Measurements from ENCODE around the gene SATB2.

The SATB2 gene

GRCh38 chr2:199452260-199452990, 5.3 kb downstream of the SATB2 start:
- no peak overlapping the region for H3K4me3 ChIP-seq (ENCODE audit: low read depth in 1 of 2, low read length in 2 of 2)
- H3K27me3 ChIP-seq (ENCODE audit: control insufficient read depth in 1 of 2, insufficient read depth in 2 of 2, low read length in 2 of 2), result peaks cover 26 to 41% of the 10 kb centered on the region in 2 donors
- H3K9me3 ChIP-seq (ENCODE audit: control insufficient read depth in 1 of 2, low read length in 2 of 2), result no peaks in the 10 kb centered on the region
- no peak overlapping the region for H3K9ac ChIP-seq (ENCODE audit: low read depth in 1 of 2, low read length in 2 of 2)
- no peak overlapping the region for H3K27ac ChIP-seq (ENCODE audit: low read depth, low read length)
- H3K36me3 ChIP-seq (ENCODE audit: control insufficient read depth in 1 of 2, insufficient read depth in 2 of 2, low read length in 2 of 2), result no peaks in the 10 kb centered on the region
- H3K4me1 ChIP-seq (ENCODE audit: control insufficient read depth in 1 of 2, insufficient read depth in 2 of 2, low read length in 2 of 2), result peaks cover 13 to 19% of the 10 kb centered on the region in 2 donors

GRCh38 chr2:199449956-199450355, 7.8 kb downstream of the SATB2 start:
- Histone ChIP-seq H3K36me3 (ENCODE audit: control insufficient read depth in 1 of 2, insufficient read depth in 2 of 2, low read length in 2 of 2) (no peaks in the 10 kb centered on the region), H3K9ac (ENCODE audit: low read depth in 1 of 2, low read length in 2 of 2) (no peak overlapping the region), H3K9me3 (ENCODE audit: control insufficient read depth in 1 of 2, low read length in 2 of 2) (no peaks in the 10 kb centered on the region), H3K27ac (ENCODE audit: low read depth, low read length) (no peak overlapping the region), H3K4me1 (ENCODE audit: control insufficient read depth in 1 of 2, insufficient read depth in 2 of 2, low read length in 2 of 2) (no peaks in the 10 kb centered on the region), H3K4me3 (ENCODE audit: low read depth in 1 of 2, low read length in 2 of 2) (no peak overlapping the region), H3K27me3 (ENCODE audit: control insufficient read depth in 1 of 2, insufficient read depth in 2 of 2, low read length in 2 of 2) (peaks cover 8 to 22% of the 10 kb centered on the region in 2 donors)

GRCh38 chr2:199449455-199449854, 8.3 kb downstream of the SATB2 start:
- Histone ChIP-seq H3K27me3 (ENCODE audit: control insufficient read depth in 1 of 2, insufficient read depth in 2 of 2, low read length in 2 of 2) (peaks cover 8 to 17% of the 10 kb centered on the region in 2 donors), H3K9me3 (ENCODE audit: control insufficient read depth in 1 of 2, low read length in 2 of 2) (no peaks in the 10 kb centered on the region), H3K27ac (ENCODE audit: low read depth, low read length) (no peak overlapping the region), H3K36me3 (ENCODE audit: control insufficient read depth in 1 of 2, insufficient read depth in 2 of 2, low read length in 2 of 2) (no peaks in the 10 kb centered on the region), H3K4me3 (ENCODE audit: low read depth in 1 of 2, low read length in 2 of 2) (no peak overlapping the region), H3K9ac (ENCODE audit: low read depth in 1 of 2, low read length in 2 of 2) (no peak overlapping the region), H3K4me1 (ENCODE audit: control insufficient read depth in 1 of 2, insufficient read depth in 2 of 2, low read length in 2 of 2) (no peaks in the 10 kb centered on the region)

GRCh38 chr2:199446996-199447576, 10.7 kb downstream of the SATB2 start:
- Histone ChIP-seq H3K9ac (ENCODE audit: low read depth in 1 of 2, low read length in 2 of 2) (no peak overlapping the region), H3K36me3 (ENCODE audit: control insufficient read depth in 1 of 2, insufficient read depth in 2 of 2, low read length in 2 of 2) (no peaks in the 10 kb centered on the region), H3K9me3 (ENCODE audit: control insufficient read depth in 1 of 2, low read length in 2 of 2) (no peaks in the 10 kb centered on the region), H3K4me1 (ENCODE audit: control insufficient read depth in 1 of 2, insufficient read depth in 2 of 2, low read length in 2 of 2) (no peaks in the 10 kb centered on the region), H3K27ac (ENCODE audit: low read depth, low read length) (no peak overlapping the region), H3K27me3 (ENCODE audit: control insufficient read depth in 1 of 2, insufficient read depth in 2 of 2, low read length in 2 of 2) (peaks cover under 1 to 2% of the 10 kb centered on the region in 2 donors), H3K4me3 (ENCODE audit: low read depth in 1 of 2, low read length in 2 of 2) (no peak overlapping the region)

- Histone ChIP-seq H3K4me3 (ENCODE audit: low read depth in 1 of 2, low read length in 2 of 2) (no peak overlapping the region), H3K9me3 (ENCODE audit: control insufficient read depth in 1 of 2, low read length in 2 of 2) (no peaks in the 10 kb centered on the region), H3K9ac (ENCODE audit: low read depth in 1 of 2, low read length in 2 of 2) (no peak overlapping the region), H3K27ac (ENCODE audit: low read depth, low read length) (no peak overlapping the region), H3K27me3 (ENCODE audit: control insufficient read depth in 1 of 2, insufficient read depth in 2 of 2, low read length in 2 of 2) (no peaks in the 10 kb centered on the region), H3K4me1 (ENCODE audit: control insufficient read depth in 1 of 2, insufficient read depth in 2 of 2, low read length in 2 of 2) (no peaks in the 10 kb centered on the region), H3K36me3 (ENCODE audit: control insufficient read depth in 1 of 2, insufficient read depth in 2 of 2, low read length in 2 of 2) (no peaks in the 10 kb centered on the region)
These were observed 13.0 kb downstream of the SATB2 start for GRCh38 chr2:199444749-199445148.

GRCh38 chr2:199443589-199444130, 14.1 kb downstream of the SATB2 start:
- H3K9me3 ChIP-seq (ENCODE audit: control insufficient read depth in 1 of 2, low read length in 2 of 2), result no peaks in the 10 kb centered on the region

GRCh38 chr2:199442173-199442572, 15.6 kb downstream of the SATB2 start:
- Histone ChIP-seq H3K9me3 (ENCODE audit: control insufficient read depth in 1 of 2, low read length in 2 of 2) (no peaks in the 10 kb centered on the region), H3K27me3 (ENCODE audit: control insufficient read depth in 1 of 2, insufficient read depth in 2 of 2, low read length in 2 of 2) (no peaks in the 10 kb centered on the region), H3K27ac (ENCODE audit: low read depth, low read length) (no peak overlapping the region), H3K4me1 (ENCODE audit: control insufficient read depth in 1 of 2, insufficient read depth in 2 of 2, low read length in 2 of 2) (no peaks in the 10 kb centered on the region), H3K4me3 (ENCODE audit: low read depth in 1 of 2, low read length in 2 of 2) (no peak overlapping the region), H3K36me3 (ENCODE audit: control insufficient read depth in 1 of 2, insufficient read depth in 2 of 2, low read length in 2 of 2) (no peaks in the 10 kb centered on the region), H3K9ac (ENCODE audit: low read depth in 1 of 2, low read length in 2 of 2) (no peak overlapping the region)

More at GRCh38 chr2:199443589-199444130, 14.1 kb downstream of the SATB2 start:
- Histone ChIP-seq H3K36me3 (ENCODE audit: control insufficient read depth in 1 of 2, insufficient read depth in 2 of 2, low read length in 2 of 2) (no peaks in the 10 kb centered on the region), H3K27ac (ENCODE audit: low read depth, low read length) (no peak overlapping the region), H3K4me1 (ENCODE audit: control insufficient read depth in 1 of 2, insufficient read depth in 2 of 2, low read length in 2 of 2) (no peaks in the 10 kb centered on the region), H3K9ac (ENCODE audit: low read depth in 1 of 2, low read length in 2 of 2) (no peak overlapping the region), H3K4me3 (ENCODE audit: low read depth in 1 of 2, low read length in 2 of 2) (no peak overlapping the region), H3K27me3 (ENCODE audit: control insufficient read depth in 1 of 2, insufficient read depth in 2 of 2, low read length in 2 of 2) (no peaks in the 10 kb centered on the region)

GRCh38 chr2:199441759-199442158, 16.0 kb downstream of the SATB2 start:
- H3K27me3 ChIP-seq (ENCODE audit: control insufficient read depth in 1 of 2, insufficient read depth in 2 of 2, low read length in 2 of 2), result no peaks in the 10 kb centered on the region
- no peak overlapping the region for H3K27ac ChIP-seq (ENCODE audit: low read depth, low read length)
- H3K9me3 ChIP-seq (ENCODE audit: control insufficient read depth in 1 of 2, low read length in 2 of 2), result no peaks in the 10 kb centered on the region
- no peak overlapping the region for H3K4me3 ChIP-seq (ENCODE audit: low read depth in 1 of 2, low read length in 2 of 2)
- no peaks in the 10 kb centered on the region for H3K36me3 ChIP-seq (ENCODE audit: control insufficient read depth in 1 of 2, insufficient read depth in 2 of 2, low read length in 2 of 2)
- no peak overlapping the region for H3K9ac ChIP-seq (ENCODE audit: low read depth in 1 of 2, low read length in 2 of 2)
- no peaks in the 10 kb centered on the region for H3K4me1 ChIP-seq (ENCODE audit: control insufficient read depth in 1 of 2, insufficient read depth in 2 of 2, low read length in 2 of 2)

- Histone ChIP-seq H3K9me3 (ENCODE audit: control insufficient read depth in 1 of 2, low read length in 2 of 2) (no peaks in the 10 kb centered on the region), H3K27ac (ENCODE audit: low read depth, low read length) (no peak overlapping the region), H3K4me3 (ENCODE audit: low read depth in 1 of 2, low read length in 2 of 2) (no peak overlapping the region), H3K27me3 (ENCODE audit: control insufficient read depth in 1 of 2, insufficient read depth in 2 of 2, low read length in 2 of 2) (no peaks in the 10 kb centered on the region), H3K36me3 (ENCODE audit: control insufficient read depth in 1 of 2, insufficient read depth in 2 of 2, low read length in 2 of 2) (no peaks in the 10 kb centered on the region), H3K4me1 (ENCODE audit: control insufficient read depth in 1 of 2, insufficient read depth in 2 of 2, low read length in 2 of 2) (no peaks in the 10 kb centered on the region), H3K9ac (ENCODE audit: low read depth in 1 of 2, low read length in 2 of 2) (no peak overlapping the region)
These were observed 17.6 kb downstream of the SATB2 start for GRCh38 chr2:199440118-199440517.

GRCh38 chr2:199439542-199439941, 18.2 kb downstream of the SATB2 start:
- Histone ChIP-seq H3K27ac (ENCODE audit: low read depth, low read length) (no peak overlapping the region), H3K9ac (ENCODE audit: low read depth in 1 of 2, low read length in 2 of 2) (no peak overlapping the region), H3K27me3 (ENCODE audit: control insufficient read depth in 1 of 2, insufficient read depth in 2 of 2, low read length in 2 of 2) (no peaks in the 10 kb centered on the region), H3K4me1 (ENCODE audit: control insufficient read depth in 1 of 2, insufficient read depth in 2 of 2, low read length in 2 of 2) (no peaks in the 10 kb centered on the region), H3K36me3 (ENCODE audit: control insufficient read depth in 1 of 2, insufficient read depth in 2 of 2, low read length in 2 of 2) (no peaks in the 10 kb centered on the region), H3K9me3 (ENCODE audit: control insufficient read depth in 1 of 2, low read length in 2 of 2) (no peaks in the 10 kb centered on the region), H3K4me3 (ENCODE audit: low read depth in 1 of 2, low read length in 2 of 2) (no peak overlapping the region)
